Coronary artery (tissue), 2 donors: Measurements from ENCODE around the gene IGF1R.
A peak's percentile ranks its signal among the peaks of the same experiment; 100 is the strongest.

ENCODE experiments used
- DNase-seq: peaks from one replicate; pipeline ENCODE4 v3.0.0-alpha.2; 2017; ENCODE audit warnings: low spot score
- H3K27ac ChIP-seq, 2 donors: fragments of 200-600 bp; sonication (generic); one replicate each; pipeline ENCODE4 v1.5.1; 2016 to 2019
- H3K4me3 ChIP-seq: fragments of 200-600 bp; sonication (generic); 2 replicates; pipeline ENCODE4 v1.5.1; 2016; ENCODE audit warnings: mild to moderate bottlenecking, moderate library complexity
- TF ChIP-seq, protein P1 (sequence below): fragments of 200-600 bp; sonication (generic); IDR thresholded peaks from one replicate; pipeline ENCODE4 v1.5.1; 2019; ENCODE audit warnings: antibody characterized with exemption

IGF1R gene

GRCh38 chr15:98735895-98736617 lies 87.7 kb downstream of the IGF1R start:
- TF ChIP-seq, protein P1, sequence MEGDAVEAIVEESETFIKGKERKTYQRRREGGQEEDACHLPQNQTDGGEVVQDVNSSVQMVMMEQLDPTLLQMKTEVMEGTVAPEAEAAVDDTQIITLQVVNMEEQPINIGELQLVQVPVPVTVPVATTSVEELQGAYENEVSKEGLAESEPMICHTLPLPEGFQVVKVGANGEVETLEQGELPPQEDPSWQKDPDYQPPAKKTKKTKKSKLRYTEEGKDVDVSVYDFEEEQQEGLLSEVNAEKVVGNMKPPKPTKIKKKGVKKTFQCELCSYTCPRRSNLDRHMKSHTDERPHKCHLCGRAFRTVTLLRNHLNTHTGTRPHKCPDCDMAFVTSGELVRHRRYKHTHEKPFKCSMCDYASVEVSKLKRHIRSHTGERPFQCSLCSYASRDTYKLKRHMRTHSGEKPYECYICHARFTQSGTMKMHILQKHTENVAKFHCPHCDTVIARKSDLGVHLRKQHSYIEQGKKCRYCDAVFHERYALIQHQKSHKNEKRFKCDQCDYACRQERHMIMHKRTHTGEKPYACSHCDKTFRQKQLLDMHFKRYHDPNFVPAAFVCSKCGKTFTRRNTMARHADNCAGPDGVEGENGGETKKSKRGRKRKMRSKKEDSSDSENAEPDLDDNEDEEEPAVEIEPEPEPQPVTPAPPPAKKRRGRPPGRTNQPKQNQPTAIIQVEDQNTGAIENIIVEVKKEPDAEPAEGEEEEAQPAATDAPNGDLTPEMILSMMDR = no peak
- DNase-seq = no peak
- Histone ChIP-seq H3K4me3 (no peak overlapping the region), H3K27ac (no peak overlapping the region)

GRCh38 chr15:98737159-98737558 lies 88.8 kb downstream of the IGF1R start:
- no peak for DNase-seq
- TF ChIP-seq, protein P1 = no peak
- no peak overlapping the region for H3K27ac ChIP-seq
- H3K4me3 ChIP-seq = no peak overlapping the region

GRCh38 chr15:98737721-98738120 lies 89.4 kb downstream of the IGF1R start:
- no peak for DNase-seq
- Histone ChIP-seq H3K4me3 (no peak overlapping the region), H3K27ac (no peak overlapping the region)
- TF ChIP-seq, protein P1 = no peak

- Histone ChIP-seq H3K27ac (peak overlapping the region in 1 of 2 donors; percentile 4), H3K4me3 (no peak overlapping the region)
- TF ChIP-seq, protein P1 = no peak
- DNase-seq = no peak
Observed at GRCh38 chr15:98738689-98739401, 90.5 kb downstream of the IGF1R start.

DNA sequence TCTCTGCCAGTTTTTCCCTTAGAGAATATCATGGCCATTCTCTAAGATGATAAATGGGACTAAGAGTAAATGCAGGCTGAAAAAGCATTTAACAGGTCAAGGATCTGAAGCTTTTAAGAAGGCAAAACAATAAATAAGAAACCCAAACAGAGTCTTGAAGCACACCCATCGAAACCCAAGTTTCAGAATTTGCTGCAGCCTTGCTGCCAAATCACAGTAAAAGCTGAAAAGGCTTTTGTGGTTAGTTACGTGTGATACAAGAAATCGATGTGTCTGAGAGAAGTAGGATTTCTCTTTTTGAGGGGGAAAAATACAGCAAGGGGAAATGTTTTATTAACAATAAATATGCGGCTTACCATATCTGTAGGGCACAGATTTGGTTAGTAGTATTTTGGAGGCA lies 92.0 kb downstream of the IGF1R start:
- no peak for DNase-seq
- TF ChIP-seq, protein P1 = no peak
- no peak overlapping the region for H3K27ac ChIP-seq
- no peak overlapping the region for H3K4me3 ChIP-seq

GRCh38 chr15:98740963-98741362 lies 92.6 kb downstream of the IGF1R start:
- no peak overlapping the region for H3K4me3 ChIP-seq
- H3K27ac ChIP-seq = no peak overlapping the region
- TF ChIP-seq, protein P1 = no peak
- no peak for DNase-seq

DNA sequence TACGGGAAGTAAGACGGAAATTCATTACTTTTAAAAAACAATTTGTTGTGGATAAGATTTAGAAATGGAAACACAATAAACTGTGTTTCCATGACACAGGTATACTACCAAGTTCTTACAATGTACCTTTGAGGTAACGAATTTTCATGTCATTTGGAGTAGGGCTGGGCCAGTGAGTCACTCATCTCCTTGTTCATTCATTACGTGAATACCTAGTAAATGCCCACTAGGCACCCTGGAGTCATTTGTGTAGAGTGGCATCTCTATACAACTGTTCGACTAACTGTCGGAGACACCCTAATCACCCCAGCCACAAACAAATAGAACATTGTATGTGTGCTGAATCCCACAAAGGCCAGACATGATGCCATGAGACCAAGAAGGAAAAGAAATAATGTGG lies 94.8 kb downstream of the IGF1R start:
- TF ChIP-seq, protein P1 = no peak
- Histone ChIP-seq H3K27ac (no peak overlapping the region), H3K4me3 (no peak overlapping the region)
- no peak for DNase-seq
